Breast epithelium (tissue), 3 donors: ENCODE measurements around the gene FAM81A.

Experiments
- POLR2A ChIP-seq: fragments of 450-650 bp; IDR thresholded peaks from one replicate; pipeline ENCODE4 v1.6.1; 2016; ENCODE audit warnings: antibody characterized with exemption, mild to moderate bottlenecking, moderate library complexity
- POLR2AphosphoS5 ChIP-seq, 3 donors: sonication (generic); formaldehyde crosslinking; IDR thresholded peaks; one replicate each; pipeline ENCODE4 v1.6.1; 2017; ENCODE audit warnings: antibody characterized with exemption in 3 of 3
- TF ChIP-seq, protein P1 (sequence below), 3 donors: fragments of 450-650 bp; IDR thresholded peaks; one replicate each; pipeline ENCODE4 v1.5.1; 2016 to 2017; ENCODE audit warnings: antibody characterized with exemption in 3 of 3, mild to moderate bottlenecking in 3 of 3, moderate library complexity in 3 of 3

- TF ChIP-seq, protein P1, sequence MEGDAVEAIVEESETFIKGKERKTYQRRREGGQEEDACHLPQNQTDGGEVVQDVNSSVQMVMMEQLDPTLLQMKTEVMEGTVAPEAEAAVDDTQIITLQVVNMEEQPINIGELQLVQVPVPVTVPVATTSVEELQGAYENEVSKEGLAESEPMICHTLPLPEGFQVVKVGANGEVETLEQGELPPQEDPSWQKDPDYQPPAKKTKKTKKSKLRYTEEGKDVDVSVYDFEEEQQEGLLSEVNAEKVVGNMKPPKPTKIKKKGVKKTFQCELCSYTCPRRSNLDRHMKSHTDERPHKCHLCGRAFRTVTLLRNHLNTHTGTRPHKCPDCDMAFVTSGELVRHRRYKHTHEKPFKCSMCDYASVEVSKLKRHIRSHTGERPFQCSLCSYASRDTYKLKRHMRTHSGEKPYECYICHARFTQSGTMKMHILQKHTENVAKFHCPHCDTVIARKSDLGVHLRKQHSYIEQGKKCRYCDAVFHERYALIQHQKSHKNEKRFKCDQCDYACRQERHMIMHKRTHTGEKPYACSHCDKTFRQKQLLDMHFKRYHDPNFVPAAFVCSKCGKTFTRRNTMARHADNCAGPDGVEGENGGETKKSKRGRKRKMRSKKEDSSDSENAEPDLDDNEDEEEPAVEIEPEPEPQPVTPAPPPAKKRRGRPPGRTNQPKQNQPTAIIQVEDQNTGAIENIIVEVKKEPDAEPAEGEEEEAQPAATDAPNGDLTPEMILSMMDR (IDR thresholded peaks at IDR 0.05): no peak
- TF ChIP-seq POLR2A: no peak
- TF ChIP-seq POLR2AphosphoS5 (IDR thresholded peaks at IDR 0.05): no peak
Observed at GRCh38 chr15:59516655-59517461, 78.9 kb downstream of the FAM81A start.
